GM18951 (cell line): ENCODE measurements around the gene RTBDN.

Experiments
- POLR2A ChIP-seq: IDR thresholded peaks from 4 replicates; pipeline ENCODE4 v1.6.1; 2011; ENCODE audit warnings: mild to moderate bottlenecking; ENCODE audit not compliant: insufficient read length, insufficient read depth; ENCODE audit errors: extremely low read depth
- in situ Hi-C: fragments of 300-500 bp; cut with MboI; formaldehyde crosslinking; loops from one replicate; pipeline ENCODE4 v1.12.0; 2022; ENCODE audit warnings: low sequenced_read_pairs, mixed read lengths, inconsistent platforms; ENCODE audit not compliant: unreplicated experiment

The RTBDN gene

GRCh38 chr19:12841094-12841493 lies 6.7 kb upstream of the RTBDN start:
- in situ Hi-C loops: no loop called here
- no peak for TF ChIP-seq POLR2A

DNA sequence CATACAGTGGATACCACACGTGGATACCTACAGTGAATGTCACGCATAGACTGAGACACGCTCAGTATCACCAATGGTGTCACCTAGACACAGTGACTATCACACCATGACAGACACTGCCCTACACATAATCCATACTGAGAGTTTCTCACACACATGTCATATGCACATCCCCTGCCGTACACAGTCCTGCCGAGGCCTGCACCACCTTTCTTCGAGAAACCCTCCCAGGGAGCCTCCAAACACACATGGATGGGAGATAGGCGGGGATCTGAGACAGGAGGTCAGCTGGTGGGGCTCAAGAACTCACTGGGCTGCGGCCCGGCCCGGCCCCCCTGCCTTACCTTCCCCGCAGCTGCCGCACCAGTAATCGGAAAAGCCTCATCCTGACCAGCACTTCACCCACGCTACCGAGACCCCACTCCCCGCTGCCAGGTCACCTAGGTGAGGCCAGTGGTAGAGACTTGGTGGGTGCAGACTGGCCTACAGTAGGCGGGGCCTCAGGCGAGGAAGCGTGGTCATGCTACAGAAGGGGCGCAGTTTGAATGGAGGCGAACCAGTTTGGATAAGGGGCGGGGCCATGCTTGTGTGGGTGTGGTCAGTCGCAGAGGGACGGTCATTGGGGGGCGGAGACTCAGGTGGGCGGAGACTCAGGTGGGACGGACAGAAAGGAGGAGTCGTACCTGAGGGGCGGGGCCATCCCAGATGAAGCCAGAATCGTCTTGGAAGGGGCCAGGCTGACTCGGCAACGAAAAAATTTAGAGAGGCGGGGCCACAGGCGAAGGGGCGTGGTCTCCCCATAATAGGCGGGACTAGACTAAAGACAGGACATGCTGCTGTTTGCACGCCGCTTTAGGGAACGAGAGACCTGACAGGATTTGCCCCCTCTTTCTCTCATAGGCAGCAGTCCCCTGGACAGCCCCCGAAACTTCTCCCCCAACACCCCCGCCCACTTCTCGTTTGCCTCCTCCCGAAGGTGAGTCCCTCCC lies 6.0 kb upstream of the RTBDN start:
- in situ Hi-C loops: no loop called here
- no peak for TF ChIP-seq POLR2A

DNA sequence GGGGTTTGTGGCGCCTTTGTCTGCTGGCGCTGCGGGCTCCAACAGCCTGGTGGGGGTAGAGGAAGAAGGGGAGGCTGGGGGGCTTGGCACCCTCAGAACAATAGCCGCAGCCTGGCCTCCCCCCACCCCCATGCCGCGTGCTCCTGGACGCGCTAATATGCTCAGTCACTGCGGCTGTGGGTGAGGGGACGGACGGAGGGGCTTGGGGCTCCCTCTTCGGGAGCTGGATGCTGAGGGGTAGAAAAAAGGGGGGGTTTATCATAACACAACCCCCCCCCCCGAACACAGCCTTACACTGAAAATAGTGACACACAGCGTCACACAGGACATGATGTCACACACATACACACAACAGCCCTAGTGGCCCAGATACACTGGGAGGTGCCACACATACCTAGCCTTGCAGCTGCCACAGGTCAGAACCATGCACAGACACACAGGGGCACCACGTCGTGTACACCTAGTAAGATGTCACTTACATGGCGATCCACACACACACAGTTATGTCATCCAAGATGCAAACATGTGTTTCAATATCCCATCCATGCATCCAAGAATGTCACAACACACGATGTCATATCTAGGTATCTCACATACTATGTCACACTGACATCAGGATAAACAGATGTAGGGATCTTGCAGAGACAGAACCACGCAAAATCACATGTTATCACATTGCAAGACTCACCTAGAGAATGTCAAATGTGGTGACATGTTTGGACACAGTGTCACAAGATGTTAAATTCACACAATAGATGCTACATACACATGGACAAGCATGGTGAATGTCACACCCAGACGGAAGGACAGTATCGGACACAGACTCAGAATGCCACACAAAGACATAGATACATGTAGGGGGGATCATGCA lies 4.7 kb upstream of the RTBDN start:
- TF ChIP-seq POLR2A: no peak
- in situ Hi-C loops: no loop called here

- in situ Hi-C loops: no loop called here
- no peak for TF ChIP-seq POLR2A
Measured at GRCh38 chr19:12838182-12838885, 4.0 kb upstream of the RTBDN start, which contains the start of gene MAST1. Gene MAST1 (plus strand): TSS chr19:12838515. CDS start chr19:12838573, 58 bp downstream.

GRCh38 chr19:12837225-12837624 lies 2.8 kb upstream of the RTBDN start:
- in situ Hi-C loops: no loop called here
- no peak for TF ChIP-seq POLR2A

DNA sequence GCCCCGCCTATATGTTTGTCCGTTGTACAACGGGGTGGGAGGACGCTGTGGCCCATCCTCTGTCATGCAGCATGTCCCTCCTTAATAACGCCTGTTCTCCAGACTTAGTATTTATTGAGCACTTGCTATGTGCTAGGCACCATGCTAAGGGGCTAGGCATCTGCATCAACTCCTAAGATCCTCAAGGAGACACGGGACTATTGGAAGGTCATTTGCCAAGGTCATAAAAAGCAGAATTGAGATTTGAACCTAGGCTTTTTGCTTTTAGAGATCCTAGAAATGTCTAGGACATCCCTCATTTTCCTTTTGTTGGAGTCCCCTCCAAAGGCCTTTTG lies 2.1 kb upstream of the RTBDN start:
- TF ChIP-seq POLR2A: no peak

DNA sequence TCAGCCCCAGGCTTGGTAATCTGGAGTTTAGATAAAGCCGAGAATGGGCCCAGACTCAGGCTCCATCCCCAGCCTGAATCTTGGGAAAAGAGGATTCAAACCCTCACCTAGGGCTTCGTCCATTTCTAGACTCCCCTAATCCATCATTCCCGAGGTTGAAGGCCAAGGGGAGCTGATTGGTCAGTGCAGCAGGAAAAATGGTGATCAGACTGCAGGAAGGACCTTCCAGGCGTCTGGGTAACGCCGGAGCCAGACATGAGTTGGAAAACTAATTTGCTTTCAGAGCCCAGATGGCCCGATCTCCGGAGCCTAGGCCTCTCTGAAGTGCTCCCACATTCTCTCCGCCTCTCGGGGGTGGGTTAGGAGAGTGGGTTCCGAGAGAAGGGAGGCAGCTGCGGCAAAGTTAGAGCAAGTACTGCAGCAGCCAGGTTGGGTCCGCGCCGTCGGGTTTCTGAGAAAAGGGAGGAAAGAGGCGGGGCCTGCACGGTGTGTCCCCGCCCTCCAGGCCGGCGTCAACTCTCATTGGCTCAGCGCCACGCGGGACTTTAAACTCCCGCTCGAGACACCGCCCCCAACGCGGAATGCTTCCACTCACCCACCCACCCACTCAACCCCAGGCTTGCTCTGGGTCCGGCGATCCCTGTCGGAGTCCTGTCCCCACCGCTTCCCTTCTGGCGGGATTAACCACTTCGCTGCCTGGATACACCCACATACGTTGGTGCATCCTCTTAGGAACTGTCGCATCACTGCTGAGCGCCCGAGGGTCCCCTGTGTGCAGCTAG lies 788 bp upstream of the RTBDN start:
- in situ Hi-C loops: no loop called here
- TF ChIP-seq POLR2A: no peak

More for the DNA sequence above, 2.1 kb upstream of the RTBDN start:
- in situ Hi-C loops: no loop called here

- TF ChIP-seq POLR2A: no peak
- in situ Hi-C loops: no loop called here
Measured at GRCh38 chr19:12833738-12834565, 427 bp downstream of the RTBDN start.

DNA sequence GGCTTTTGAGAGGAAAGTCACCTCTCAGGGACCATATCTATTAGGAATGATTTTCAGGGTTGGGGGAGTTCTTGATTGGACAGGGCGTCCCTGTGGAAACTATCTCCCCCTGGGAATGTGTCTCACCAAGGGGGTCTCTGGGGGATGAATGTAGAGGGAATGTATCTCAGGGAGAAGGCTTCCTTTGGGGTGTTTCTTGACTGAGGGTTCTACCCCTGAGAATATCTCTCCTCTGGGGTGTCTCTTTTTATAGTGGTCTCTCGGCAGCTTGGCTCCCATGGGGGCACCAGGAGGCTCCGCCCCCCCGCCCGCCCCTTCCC lies 1.0 kb downstream of the RTBDN start:
- in situ Hi-C loops: no loop called here
- no peak for TF ChIP-seq POLR2A

DNA sequence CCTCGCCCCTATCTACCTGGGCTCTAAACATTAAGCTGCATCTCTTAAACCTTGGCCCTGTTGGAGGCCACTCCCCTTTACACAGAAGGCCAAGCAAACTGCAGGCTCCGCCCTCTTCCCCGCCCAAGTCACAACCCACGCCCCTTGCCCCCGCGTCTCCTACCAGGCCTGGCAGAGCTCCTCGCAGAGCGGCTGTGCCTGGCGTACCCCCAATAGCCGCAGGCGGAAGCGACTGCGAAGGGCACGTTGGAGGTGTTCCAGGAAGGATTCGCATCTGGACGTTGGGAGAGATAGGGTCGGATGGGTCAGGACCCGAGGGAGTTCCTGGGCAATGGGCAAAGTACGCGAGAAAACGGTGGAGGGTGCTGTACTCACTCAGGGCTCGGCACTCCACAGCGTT lies 5.9 kb downstream of the RTBDN start:
- in situ Hi-C loops: no loop called here
- TF ChIP-seq POLR2A: no peak

- TF ChIP-seq POLR2A: no peak
- in situ Hi-C loops: no loop called here
Measured at GRCh38 chr19:12825254-12826131, 8.9 kb downstream of the RTBDN start.
